ENCODE measurements around the gene UNC5B.
"Not testable (repeated sequence)": the region's sequence is repeated elsewhere in the genome, so short reads cannot be mapped to it uniquely, and the experiment has no call there.

Gene UNC5B

DNA sequence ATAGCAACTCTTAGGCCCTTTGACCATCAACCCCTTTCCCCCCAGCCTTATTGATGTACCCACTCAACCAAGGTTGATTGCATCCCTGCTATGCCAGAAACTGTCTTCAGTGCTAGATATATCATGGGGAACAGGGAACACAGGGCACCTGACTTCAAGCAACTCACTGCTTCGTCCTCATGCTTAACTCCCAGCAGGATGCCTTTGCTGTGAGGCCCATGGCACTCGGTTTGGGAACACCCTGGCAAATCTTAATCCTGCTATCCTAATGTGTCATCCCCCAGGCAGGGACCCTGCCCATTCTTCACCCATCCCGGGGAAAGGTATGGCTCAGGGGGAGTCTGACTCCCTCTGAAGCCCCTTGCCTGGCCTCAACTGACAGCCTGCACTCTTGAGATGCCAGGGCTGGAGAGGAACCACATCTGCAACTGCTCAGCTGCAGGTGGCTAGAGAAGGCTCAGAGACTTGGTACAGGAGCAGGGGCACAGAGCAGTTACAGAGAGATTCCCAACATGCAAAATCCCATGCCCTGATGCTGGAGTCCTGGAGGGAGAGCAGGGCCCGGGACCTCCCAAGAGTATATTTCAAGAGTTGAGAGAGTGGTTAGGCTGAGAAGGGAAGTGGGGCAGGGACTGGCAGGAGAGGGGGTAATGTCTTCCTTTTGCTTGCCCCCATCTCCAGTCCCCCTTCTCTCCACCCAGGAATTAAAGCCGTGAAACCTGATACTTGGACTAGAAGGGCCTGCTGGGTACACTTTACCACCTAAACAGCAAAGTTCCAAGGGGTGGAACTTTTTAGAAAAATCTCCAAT lies 2.4 kb upstream of the UNC5B start:
- no peak for DNase-seq (ENCODE audit: low spot score)

DNA sequence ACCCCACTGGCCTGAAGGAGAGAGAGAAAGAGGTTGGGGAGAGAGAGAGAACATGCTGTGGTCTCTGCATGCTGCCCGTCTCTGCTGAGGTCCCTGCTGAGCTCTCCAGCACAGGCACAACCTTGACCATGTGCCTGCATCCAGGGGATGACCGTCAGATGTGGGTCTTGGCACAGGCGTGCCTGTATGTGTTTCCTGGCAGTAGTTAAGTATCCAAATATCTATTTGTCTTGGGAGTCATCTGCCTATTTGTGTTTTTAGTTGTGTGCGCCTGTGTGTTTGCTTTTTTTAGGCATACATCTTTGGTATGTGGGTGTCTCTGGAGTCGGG lies 1.9 kb upstream of the UNC5B start:
- no peak for DNase-seq (ENCODE audit: low spot score)

DNA sequence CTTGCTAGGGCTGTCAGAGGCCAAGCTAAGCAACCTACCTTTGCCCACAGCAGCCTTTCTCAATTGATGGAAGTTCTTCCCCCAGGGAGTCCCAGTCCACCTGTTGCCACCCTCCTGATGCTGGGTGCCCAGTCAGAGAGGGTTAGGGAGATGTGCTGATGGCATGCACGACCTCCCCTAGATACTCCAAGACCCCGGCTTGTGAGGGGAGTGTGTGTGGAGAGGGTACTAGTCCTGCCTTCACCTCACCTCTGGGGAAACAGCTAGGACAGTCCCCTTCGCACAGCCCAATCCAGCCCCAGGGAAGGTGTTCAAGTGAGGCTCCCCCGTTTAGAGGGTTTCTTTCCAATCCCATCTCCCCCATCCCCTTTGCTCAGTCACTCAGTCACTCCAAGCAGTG lies 1.3 kb upstream of the UNC5B start:
- no peak for DNase-seq (ENCODE audit: low spot score)

DNA sequence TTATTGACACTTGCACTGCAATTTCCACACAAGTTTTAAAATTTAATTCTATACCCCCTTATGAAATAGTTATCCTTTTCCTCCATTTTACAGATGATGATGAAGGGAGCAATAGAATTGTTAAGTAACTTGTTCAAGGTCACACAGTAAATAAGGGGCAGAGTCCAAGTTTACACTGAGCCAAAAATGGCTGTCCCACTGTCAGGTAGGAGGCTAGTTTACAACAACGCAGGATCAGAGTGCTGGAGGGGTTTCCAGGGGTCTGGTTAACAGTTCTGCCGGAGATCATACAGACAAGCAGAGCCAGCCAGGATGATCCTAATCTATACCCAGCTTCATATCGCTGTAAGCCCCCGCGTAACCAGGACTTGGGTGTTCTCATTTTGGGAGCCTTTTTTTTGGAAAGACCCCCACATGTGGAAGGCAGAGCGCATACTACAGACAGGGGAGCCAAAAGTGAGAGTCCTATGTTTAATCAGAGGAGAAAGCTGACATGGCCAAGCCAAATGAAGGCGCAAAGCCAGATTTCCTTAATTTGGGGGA lies 524 bp upstream of the UNC5B start:
- no peak for DNase-seq (ENCODE audit: low spot score)

DNA sequence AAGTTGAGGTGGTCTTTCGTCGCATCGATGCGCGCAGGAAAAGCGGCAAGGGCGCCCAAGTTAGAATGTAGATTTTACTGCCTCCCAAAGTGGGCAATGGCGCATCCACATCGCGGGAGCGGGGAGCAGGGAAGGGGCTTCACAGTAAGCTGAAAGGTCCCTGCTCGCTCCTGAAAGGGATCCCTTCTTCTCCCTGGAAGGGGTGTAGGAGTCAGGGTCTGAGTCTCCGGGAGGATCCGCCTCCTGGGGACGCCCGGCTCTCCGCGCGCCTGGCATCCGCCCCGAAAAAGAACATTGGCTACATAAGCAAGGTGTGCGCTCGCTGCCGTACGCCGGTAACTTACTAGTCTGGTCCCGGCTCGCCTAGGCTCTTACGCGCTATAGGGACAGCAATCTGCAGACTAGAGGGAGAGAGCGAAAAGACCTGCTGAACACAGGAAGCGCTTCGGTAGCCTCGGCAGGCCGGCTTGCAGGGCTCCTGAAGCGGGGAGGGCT lies 804 bp downstream of the UNC5B start:
- peak; percentile 57 for DNase-seq (ENCODE audit: low spot score)

DNA sequence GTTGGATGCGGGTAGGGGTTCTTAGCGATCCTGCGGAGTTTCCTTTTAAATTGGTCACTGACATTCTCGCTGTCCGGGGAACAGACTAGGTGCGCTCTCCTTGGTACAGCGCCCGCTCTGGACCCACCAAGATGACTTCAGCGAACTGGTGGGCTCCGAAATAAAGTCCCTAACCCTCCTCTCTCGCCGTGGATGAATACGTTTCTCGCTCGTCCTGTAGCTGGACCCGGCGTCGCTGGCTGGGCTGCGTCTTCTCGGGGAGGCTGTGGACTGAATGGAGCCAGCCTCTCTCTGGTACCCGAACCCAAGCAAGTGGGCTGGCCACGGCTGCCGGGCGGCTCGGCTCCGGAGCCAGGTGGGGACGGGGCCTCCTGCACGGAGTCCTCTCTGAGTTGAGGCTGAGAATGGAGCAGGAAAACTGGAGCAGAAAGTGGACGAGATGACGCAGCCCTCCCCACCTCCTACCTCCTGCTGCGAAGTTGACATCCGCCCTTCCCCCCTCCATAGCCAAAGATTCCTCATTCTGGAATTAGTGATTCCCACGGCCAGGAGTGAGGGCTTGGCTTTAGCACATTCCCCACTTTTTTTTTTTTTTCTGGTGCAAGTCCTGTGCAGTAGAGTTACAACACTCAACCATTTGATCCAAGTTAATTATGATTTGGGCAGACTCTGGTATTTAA lies 1.5 kb downstream of the UNC5B start:
- no peak for DNase-seq (ENCODE audit: low spot score)

DNA sequence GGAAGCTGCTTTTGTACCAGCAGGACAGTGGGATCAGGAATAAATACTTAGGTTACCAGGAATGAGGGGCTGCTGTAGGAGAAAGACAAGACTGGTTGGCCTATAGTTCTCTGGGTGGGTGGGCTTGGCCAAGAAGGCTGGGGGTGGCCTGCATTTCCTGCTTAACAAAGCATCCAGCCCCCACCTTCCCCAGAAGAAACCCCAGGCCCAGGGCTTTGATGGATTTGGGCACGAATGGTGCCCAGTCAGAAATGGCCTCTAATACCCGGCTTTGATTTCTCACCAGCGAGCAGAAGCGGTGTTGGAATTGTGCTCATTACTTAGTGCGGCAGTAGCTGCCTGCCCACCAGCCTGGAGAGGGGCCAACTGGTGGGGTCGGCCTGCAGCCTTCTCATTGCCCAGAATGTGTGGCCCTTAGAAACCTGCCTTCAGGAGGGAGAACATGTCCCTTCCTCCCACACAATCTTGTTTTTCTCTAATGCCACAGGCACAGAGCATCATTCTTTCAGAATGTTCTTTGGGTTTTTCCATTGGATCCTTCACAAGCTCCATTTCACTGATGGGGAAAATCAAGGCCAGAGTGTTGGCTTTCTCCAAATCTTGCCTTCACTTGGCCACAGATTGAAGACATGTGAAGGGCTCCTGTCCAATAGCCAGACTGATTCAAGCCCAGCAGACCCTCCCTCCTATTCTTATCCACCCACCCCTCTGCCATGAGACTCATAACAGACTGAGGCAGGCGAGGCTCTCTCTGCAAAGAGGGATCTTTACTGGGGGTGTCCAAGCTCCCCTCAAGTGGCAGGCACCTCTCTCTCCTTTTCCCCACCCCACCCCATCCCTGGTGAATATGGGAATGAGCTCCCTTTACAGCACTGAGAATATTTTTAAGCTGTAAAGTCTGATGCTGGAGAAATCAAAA lies 2.5 kb downstream of the UNC5B start:
- no peak for DNase-seq (ENCODE audit: low spot score)

DNA sequence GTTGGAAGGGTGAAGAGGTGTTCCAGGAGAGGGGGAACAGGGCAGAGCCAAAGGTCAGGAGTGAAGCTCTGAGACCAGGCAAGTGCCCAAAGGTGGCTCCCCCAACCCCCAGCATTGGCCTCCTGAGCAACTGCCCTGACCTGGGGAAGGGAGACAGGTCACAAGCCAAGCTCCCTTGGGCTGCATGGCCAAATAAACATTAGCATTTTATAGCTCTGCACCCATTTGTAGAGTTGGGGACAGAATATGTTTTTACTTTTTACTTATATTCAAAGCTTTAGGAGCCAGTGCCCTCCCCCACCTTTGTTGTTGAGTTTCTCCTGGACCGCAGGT lies 4.0 kb downstream of the UNC5B start:
- no peak for DNase-seq (ENCODE audit: low spot score)

DNA sequence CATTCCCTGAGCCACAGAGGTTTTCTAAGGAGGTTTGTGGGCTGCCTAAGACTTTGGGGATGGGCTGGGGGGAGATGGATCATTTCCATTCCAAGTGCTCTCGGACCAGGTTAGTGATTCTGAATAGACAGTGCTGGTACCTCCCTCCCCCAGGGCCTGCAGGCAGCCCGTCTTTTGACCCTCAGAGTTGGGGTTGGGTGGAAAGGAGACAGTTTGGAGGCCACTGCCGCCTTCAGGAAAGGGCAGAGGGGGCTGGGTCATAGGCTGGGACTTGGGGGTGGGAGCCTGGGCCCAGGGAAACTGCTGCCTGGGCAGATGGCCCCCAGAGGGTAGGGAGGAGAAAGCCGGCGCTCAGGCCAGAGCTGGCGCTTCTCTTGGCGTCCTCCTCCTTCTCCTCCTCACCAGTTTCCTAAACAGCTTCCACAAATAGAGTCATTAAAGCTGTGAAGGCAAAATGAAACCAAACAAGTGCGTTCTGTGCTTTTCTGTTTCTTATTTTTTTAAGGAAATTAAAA lies 4.4 kb downstream of the UNC5B start:
- no peak for DNase-seq (ENCODE audit: low spot score)

DNA sequence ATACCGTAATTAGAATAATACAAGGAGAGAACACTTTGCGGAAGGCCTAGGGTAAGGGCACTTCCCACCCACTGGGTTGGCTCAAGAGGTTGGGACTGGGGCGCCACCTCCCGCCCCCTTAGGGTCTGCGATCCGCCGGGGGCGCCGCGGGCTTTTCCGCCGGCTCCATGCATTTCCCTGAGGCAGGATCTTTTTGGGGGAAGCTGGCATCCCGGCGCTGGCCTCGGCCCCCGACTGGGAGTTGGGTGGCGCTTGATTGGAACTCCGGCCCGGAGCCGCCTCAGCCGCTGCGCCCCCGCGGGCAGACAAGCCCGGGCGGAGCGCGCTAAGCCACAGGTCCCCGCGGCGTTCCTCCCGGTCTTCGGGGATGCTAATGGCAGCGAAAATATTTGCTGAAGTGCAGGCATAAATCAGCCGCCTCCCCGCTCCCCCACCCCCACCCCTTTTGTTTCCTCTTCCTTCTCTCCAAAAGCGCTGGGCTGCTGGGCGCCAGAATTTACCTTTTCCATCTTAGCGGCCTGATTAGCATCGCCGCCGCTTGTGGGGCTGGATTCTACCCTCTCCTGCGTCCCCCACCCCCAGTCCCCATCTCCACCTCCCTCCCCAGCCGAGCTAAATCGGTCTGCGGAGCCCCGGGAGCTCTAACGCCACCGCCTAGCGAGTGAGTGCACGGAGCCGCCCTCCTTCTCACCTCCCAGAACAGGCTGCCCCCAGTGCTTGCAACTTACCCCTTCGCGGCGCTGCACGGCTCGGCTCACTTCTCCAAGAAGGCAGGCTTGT lies 5.1 kb downstream of the UNC5B start:
- no peak for DNase-seq (ENCODE audit: low spot score)

DNA sequence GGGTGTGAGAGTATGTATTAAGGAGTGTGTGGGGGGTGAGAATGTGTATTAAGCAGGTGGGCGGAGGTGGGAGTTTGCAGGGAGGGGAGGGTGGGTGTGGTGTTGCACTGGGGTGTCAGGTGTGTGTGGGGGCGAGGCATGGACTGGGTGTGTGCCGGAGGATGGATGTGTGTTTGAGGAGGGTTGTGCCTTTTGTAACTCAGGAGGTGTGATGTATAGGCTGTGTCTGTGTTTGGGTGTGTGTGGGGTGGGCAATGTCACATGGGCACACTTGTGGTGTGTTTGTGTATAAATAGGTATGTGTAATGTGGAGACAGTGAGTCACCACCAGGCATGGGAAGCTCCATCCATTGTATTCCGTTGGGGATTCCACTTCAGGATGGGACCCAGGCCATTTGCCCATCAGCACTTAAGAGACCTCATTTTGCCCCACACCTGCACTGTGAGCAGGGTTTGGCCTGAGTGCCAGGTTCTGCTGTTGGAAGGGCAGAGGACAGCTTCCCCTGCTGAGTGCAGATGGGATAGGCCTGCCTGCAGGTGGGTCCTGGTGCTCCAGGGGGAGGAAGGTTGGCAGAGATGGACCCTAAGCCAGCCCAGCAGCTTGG lies 5.8 kb downstream of the UNC5B start:
- DNase-seq (ENCODE audit: low spot score), result no peak

DNA sequence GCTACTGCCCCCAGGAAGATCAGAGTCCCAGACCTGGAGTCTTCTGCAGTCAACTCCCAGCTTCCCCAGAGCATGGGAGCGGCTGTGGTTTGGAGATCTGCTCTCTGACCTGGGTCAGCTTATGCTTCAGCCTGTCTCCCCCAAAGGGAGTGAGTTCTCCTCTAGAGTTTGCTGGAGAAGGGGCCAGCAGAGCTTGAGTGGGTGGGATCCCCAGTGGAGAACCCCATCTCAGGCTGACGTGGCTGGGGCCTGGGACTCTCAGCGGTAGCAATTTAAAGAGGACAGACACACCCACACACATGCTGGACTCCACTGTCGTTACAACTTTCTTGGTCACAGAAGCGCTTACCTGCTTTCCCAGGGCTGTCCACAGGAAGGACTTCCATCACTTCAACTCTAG lies 6.3 kb downstream of the UNC5B start:
- no peak for DNase-seq (ENCODE audit: low spot score)

DNA sequence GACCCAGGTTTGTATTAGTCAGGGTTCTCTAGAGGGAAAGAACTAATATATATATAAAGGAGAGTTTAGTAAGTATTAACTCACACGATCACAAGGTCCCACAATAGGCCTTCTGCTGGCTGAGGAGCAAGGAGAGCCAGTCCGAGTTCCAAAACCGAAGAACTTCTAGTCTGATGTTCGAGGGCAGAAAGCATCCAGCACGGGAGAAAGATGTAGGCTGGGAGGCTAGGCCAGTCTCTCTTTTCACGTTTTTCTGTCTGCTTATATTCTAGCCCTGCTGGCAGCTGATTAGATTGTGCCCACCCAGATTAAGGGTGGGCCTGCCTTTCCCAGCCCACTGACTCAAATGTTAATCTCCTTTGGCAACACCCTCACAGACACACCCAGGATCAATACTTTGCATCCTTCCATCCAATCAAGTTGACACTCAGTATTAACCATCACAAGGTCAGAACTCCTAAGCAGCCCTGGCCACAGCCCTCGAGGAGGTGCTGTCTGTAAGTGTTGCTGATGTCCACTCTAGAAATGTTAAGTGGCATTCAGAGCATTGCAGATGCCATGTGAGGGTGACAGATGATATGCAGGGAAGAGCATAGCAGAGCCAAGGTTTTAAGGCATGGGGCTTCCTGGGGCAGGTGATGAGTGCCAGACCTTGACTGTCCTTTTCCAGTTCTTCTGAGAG lies 7.0 kb downstream of the UNC5B start:
- DNase-seq (ENCODE audit: low spot score), result not testable (repeated sequence)

DNA sequence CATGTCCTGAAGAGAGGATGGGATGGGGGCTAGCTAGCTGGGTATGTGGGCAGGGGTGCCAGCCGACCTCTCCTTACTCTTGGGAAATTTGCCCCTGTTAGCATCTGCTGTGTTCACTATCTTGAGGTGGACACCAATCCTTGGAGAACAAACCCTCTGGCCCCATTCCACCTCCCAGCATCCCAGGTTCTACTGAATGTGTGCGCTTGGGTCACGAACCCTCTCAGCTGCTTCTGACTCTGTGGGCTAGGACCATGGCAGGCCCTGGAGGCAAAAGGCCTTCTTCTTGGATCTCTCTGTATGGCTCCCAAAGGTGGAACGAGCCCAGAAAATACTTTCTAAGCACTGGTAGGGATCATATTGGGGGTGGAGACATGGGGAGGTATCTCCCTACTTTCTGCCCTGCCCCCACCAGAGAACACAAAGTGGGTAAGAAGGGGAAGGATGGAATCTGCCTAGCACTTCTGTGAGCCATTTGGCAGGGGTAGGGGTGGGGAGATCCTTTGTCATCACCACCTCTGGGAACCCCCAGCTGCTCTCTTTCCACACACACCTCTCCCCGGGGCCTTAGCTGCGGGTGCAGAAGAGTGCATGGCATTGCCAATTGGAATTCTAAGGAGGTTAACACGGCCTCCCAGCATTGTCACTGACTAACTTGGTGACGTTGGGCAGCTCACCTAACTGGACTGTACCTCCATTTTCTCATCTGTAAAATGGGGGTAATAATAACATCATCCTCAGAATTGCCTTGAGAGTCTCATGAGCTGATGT lies 7.7 kb downstream of the UNC5B start:
- no peak for DNase-seq (ENCODE audit: low spot score)

DNA sequence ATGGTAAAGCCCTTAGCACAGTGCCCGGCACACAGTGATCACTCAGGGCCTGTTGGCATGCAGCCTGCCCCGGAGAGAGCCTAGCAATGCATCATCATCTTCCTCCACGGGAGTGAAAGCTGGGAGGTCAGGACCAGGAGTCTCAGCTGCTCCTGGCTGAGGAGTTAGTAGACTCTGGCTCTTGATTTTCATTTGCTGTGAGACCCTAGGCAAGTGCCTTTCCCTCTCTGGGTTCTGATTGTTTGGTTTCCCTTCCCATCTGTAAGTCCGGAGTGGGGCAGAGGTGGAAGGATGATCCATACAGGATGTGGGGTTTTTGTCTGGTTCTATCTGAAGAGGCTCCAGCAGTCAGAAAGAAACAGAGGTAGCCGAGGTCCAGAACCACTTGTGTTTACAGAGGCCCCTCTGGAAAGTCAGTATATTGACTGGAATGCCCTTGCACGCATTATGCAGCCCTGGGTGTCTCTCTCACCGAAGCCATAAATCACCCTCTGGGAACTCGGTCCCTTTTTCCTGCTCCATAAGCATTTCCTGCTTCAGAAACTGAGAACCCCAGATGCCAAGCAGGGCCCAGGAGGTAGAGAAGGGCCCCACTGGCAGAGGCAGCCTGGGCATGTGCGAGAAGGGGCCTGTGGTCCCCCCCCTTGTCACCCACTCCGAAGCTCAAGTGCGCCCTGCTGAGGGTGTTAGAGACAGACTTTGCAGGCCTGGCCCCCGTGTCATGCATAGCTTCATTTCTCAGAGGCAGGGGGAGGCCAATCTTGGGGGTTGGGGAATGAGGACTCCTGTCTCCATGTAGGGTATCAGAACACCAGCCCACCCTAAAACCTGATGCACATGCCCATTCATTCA lies 8.5 kb downstream of the UNC5B start:
- no peak for DNase-seq (ENCODE audit: low spot score)

DNA sequence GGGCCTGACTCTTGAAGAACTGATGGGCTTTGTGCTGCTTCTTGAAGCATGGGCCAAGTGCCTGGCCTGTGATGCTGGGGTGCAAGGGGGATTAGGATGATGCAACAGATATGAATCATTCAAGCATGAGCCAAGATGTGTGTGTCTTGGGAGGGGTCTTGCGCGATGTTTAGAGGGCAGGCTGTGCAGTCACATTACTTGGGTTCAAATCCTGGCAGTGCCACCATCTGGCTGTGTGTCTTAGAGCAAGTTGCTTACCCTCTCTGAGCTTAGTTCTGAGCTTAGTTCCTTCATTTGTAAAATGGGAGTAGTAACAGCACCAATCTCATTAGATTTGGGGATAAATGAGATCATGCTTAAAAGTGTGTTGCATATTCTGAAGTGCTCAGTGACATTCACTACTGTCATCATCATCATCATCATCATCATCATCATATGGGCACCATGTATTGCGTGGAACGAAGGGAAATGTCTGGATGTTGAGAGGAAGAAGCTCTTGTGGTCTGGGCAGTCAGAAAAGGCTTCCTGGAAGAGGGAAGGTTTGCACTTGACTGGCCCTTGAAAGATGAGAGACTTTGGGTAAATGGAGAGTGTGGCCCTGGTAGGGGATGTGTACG lies 9.3 kb downstream of the UNC5B start:
- no peak for DNase-seq (ENCODE audit: low spot score)

DNA sequence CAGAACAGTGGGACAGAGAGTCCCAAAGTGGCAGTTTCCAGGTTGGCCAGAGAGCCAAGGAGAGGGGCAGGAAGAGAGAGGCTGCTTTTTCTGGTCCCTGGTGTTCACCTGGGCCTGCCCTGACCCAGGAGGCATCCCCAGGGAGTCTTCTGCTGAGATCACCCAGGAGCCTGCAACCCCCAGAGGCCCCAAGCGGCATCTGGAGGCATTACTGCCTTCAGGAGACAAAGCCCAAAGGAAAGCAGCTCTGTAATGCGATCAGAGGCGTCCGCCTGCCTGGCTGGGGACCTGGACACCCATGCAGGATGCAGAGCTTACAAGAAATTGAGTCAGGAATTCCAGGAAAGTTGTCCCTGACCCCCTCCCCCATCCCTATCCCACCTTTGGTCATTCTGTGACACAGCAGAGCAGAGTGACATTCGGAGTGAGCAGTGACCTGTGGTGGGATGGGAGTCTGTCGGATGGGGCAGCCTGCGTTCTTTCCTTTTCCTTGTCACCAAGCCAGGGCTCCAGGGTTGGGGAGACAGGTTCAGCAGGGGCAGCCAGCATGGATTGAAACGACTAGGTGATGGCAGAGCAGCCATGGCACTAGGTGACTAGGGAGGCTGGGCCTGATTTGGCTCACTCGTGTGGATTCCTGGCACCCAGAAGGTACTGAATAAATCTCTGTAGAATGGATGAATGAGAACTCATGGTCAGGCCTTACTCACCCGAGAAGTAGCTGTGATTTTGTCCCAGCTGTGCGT lies 10.4 kb downstream of the UNC5B start:
- no peak for DNase-seq (ENCODE audit: low spot score)

All from HuH-7 (cell line).